GM10248 (cell line): ENCODE measurements around the gene MPND.

ENCODE experiments used
- CTCF ChIA-PET: fragments of 300-600 bp; sonication (Branson Sonifier 250); formaldehyde crosslinking; extraction: SDS; loops from one replicate; lab custom pipeline; 2021; ENCODE audit warnings: antibody characterized with exemption; lab: Yijun Ruan, JAX
- POLR2A ChIA-PET: fragments of 350-650 bp; sonication (Branson Sonifier 250); formaldehyde crosslinking; extraction: SDS; loops from one replicate; lab custom pipeline; 2020; ENCODE audit warnings: antibody characterized with exemption; lab: Yijun Ruan, JAX
- DNase-seq: peaks from one replicate; pipeline ENCODE4 v3.0.0; 2012; ENCODE audit errors: extremely low spot score
- TF ChIP-seq, protein P1 (sequence below): IDR thresholded peaks from 2 replicates; pipeline ENCODE4 v1.5.1; 2012; ENCODE audit warnings: mild to moderate bottlenecking, low read depth; ENCODE audit errors: extremely low read depth, missing control alignments, control extremely low read depth

MPND gene

DNA sequence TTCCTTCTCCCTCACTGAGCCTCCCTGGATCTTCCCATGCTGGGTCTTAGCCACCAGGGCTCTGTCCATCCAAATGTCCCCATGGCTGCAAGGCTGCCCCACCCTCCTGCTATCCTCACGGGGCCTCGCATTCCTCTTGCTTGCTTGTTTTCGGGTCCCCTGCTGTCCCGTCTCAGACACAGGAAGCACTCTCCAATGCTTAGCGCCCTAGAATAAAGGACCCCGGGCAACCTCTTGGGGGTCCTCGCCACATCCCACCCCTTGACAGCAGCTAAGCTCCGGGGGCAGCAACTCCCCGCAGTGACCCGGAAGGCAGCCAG is 33.3 kb downstream of the MPND start:
- TF ChIP-seq, protein P1, sequence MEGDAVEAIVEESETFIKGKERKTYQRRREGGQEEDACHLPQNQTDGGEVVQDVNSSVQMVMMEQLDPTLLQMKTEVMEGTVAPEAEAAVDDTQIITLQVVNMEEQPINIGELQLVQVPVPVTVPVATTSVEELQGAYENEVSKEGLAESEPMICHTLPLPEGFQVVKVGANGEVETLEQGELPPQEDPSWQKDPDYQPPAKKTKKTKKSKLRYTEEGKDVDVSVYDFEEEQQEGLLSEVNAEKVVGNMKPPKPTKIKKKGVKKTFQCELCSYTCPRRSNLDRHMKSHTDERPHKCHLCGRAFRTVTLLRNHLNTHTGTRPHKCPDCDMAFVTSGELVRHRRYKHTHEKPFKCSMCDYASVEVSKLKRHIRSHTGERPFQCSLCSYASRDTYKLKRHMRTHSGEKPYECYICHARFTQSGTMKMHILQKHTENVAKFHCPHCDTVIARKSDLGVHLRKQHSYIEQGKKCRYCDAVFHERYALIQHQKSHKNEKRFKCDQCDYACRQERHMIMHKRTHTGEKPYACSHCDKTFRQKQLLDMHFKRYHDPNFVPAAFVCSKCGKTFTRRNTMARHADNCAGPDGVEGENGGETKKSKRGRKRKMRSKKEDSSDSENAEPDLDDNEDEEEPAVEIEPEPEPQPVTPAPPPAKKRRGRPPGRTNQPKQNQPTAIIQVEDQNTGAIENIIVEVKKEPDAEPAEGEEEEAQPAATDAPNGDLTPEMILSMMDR, result no peak
- ChIA-PET POLR2A (interaction anchor here (0.6 to 2.2 kb wide), 3 partner anchors 34 to 1229 kb away, joined by 3 to 9 read pairs (median 4); partner anchors contain the start of gene MPND), CTCF (interaction anchor here (0.9 to 3.1 kb wide), 6 partner anchors 8 to 144 kb away, joined by 3 to 34 read pairs (median 7); partner anchors contain the start of genes CHAF1A and SH3GL1)
- DNase-seq, result no peak

DNA sequence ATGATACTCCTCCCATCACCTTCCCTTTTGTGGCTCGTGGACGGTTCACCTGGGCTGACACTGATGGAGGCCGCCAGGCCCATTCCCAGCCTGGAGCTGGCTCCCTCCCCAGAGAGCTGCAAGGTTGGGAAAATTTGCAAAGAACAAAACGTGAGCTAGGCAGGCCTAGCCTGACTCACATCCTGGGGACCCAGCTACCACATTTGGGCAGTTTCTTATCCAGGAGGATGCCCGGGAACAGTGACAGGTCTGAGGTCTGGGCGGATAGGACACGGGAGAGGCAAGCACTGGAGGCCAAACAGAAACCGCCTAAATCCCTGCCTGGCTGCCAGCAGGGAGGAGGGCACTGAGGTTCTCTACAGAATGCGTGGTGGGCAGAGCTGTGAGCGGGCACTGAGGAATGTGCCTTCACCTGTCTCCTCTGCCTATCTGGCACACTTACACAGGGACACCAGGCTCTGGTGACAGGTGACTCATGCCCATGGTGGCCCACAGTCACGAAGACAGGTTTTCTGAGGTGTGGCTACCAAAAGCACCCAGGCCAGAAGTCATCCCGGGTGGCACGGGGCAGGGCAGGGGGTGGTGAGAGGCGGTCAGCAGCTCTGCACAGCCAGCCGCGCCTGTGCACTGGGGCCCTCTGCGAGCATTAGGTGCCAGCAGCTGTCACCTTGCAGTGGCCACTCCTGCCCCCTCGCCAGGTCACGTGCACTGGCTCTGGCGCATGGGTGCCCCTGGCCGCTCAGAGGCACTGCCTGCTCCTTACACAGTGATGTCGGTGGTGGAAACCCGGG is 33.8 kb downstream of the MPND start:
- no peak for DNase-seq
- TF ChIP-seq, protein P1, result no peak
- CTCF ChIA-PET, result interaction anchor here (0.9 to 6.4 kb wide), 6 partner anchors 8 to 144 kb away, joined by 3 to 45 read pairs (median 10); partner anchors contain the start of genes CHAF1A and SH3GL1
- POLR2A ChIA-PET, result interaction anchor here (0.6 to 2.2 kb wide), 3 partner anchors 34 to 1229 kb away, joined by 3 to 9 read pairs (median 4); partner anchors contain the start of gene MPND

DNA sequence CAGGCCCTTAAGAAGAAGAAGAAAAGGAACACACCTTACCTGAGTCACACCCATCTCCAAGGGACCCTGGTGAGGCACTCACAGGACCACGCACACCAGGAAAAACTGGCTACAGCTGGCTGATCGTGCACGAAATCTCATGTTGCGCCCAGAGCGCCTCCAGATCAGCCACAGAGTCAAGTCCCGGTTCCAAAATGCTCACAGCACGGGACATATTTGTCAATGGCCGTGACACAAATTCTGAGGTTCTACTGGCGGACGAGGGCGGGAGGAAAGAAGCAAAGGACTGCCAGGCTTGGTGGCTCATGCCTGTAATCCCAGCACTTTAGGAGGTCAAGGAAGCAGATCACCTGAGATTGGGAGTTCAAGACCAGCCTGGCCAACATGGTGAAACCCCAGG is 35.5 kb downstream of the MPND start:
- TF ChIP-seq, protein P1, result no peak
- POLR2A ChIA-PET, result interaction anchor here (0.5 kb wide), 1 partner anchor 15 kb away, joined by 10 read pairs; no protein-coding TSS in a partner anchor
- no peak for DNase-seq
- CTCF ChIA-PET, result interaction anchor here (1.0 to 6.4 kb wide), 5 partner anchors 9 to 112 kb away, joined by 3 to 45 read pairs (median 7); partner anchors contain the start of genes CHAF1A and SH3GL1

DNA sequence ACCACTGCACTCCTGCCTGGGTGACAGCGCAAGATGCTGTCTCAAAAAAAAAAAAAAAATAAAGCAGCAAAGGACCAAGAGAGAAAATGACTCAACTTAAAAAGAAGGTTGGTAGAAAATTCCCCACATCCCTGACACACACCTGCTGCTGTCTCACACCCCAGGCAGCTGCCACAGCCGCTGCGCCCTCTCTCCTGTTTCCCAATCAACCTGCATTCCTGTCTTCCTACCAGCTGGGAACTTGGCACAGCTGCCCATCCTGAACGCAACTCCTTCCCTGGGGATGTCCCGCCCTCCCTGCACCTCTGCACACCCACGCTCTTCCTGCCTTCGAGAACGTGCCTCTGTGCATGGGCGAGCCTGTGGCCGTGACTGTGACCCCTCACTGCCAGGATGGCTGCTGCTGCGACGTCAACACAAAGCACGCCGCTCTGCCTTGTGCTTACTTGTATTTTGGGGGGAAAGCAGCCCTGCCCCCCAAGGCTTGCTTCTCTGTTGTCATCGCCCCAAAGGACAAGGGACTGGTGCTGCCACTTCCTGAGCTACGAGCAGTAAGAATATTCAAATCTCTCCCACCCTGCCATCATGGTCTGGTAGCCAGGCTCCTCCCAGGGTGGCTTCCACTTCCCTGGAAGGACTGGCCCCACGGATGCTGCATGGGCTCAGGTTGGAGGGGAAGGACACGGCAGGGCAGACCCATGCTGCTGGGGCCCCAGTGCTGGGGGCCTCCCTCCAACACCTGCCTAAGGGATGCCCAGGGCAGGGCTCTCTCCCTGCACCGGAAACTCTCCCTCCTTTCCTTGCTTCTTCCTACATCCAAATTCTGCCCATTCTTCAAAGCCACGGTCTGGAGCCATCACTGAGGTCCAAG is 36.3 kb downstream of the MPND start:
- DNase-seq, result peak; percentile 60
- TF ChIP-seq, protein P1, result no peak
- ChIA-PET POLR2A (interaction anchor here (0.5 to 1.3 kb wide), 4 partner anchors 14 to 1341 kb away, joined by 3 to 10 read pairs (median 4); no protein-coding TSS in a partner anchor), CTCF (interaction anchor here (1.0 to 6.4 kb wide), 7 partner anchors 10 to 113 kb away, joined by 3 to 45 read pairs (median 7); partner anchors contain the start of genes CHAF1A and SH3GL1)

DNA sequence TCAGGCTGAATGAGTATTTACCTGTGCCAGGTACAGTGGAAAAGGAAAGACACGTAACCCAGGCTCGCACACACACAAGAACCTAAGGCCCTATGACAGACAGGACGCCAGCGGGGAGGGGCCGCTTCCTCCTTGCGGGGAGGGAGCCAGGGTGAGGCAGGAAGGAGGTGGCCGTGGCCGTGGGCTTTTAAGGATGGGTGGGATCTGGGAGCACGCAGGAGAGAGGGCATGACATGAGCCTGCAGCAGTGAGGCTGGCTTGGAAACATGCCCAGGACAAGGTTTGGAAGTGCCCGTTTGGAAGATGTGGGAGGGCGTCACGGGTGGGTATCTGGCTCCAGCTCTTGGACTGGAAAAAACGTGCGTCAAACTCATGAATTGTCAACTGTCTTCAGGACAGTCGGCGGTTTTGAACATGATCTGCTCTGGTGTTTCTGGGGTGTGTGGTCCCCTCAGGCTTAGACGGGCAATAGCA is 36.9 kb downstream of the MPND start:
- ChIA-PET CTCF (interaction anchor here (0.9 to 6.4 kb wide), 6 partner anchors 10 to 28 kb away, joined by 3 to 45 read pairs (median 4); partner anchors contain the start of genes CHAF1A and SH3GL1), POLR2A (interaction anchor here (0.6 to 1.3 kb wide), 3 partner anchors 38 to 375 kb away, joined by 3 to 4 read pairs (median 4); no protein-coding TSS in a partner anchor)
- DNase-seq, result peak; percentile 56
- TF ChIP-seq, protein P1, result no peak
